H1 (cell line): ENCODE data around the gene CRAT. TPM values are rescaled to one million over a fixed set of nuclear protein-coding genes. Genes with fewer than 3 reads are reported as not detected.

Source experiments
- CTCF ChIA-PET: fragments of 300-600 bp; sonication (Branson Sonifier 250); formaldehyde crosslinking; loops from one replicate; lab custom pipeline; 2021; ENCODE audit not compliant: partially characterized antibody; lab: Charles Lee
- POLR2A ChIA-PET: fragments of 300-600 bp; sonication (Branson Sonifier 250); formaldehyde crosslinking; loops from one replicate; lab custom pipeline; 2021; ENCODE audit warnings: inconsistent platforms; ENCODE audit not compliant: partially characterized antibody; lab: Charles Lee
- DNase-seq, 2 experiments: peaks; one replicate each; pipeline versions ENCODE4 v3.0.0 to v3.0.0-alpha.2; 2010 to 2022; ENCODE audit warnings: low spot score in 2 of 2, low read depth in 1 of 2, mixed read lengths in 1 of 2
- FAIRE-seq: peaks from 2 replicates; lab custom pipeline; 2011; peaks lifted over from hg19 to GRCh38; lab: Jason Lieb, UNC
- H2AFZ ChIP-seq: 2 replicates; pipeline ENCODE4 v1.8.1; 2012; ENCODE audit warnings: low read length, inconsistent platforms
- H2AK5ac ChIP-seq: 2 replicates; pipeline ENCODE4 v1.6.1; 2013; ENCODE audit warnings: low read depth, low read length
- H2BK120ac ChIP-seq: replicated peaks from 2 replicates; pipeline ENCODE3; 2013; ENCODE audit warnings: low read depth, low read length, inconsistent platforms
- H2BK12ac ChIP-seq: 2 replicates; pipeline ENCODE4 v1.6.1; 2013; ENCODE audit warnings: low read depth, low read length
- H2BK15ac ChIP-seq: 2 replicates; pipeline ENCODE4 v1.6.1; 2013; ENCODE audit warnings: low read length
- H2BK20ac ChIP-seq: 2 replicates; pipeline ENCODE4 v1.6.1; 2013; ENCODE audit warnings: low read length
- H2BK5ac ChIP-seq: 2 replicates; pipeline ENCODE4 v1.6.1; 2013; ENCODE audit warnings: low read depth, low read length
- H3K14ac ChIP-seq: 2 replicates; pipeline ENCODE4 v1.6.1; 2013; ENCODE audit warnings: inconsistent platforms; ENCODE audit not compliant: insufficient read length
- H3K18ac ChIP-seq: 2 replicates; pipeline ENCODE4 v1.6.1; 2013; ENCODE audit warnings: low read length; ENCODE audit errors: extremely low read depth
- H3K23ac ChIP-seq: 2 replicates; pipeline ENCODE4 v1.6.1; 2013; ENCODE audit warnings: inconsistent platforms; ENCODE audit not compliant: insufficient read length
- H3K23me2 ChIP-seq: 2 replicates; pipeline ENCODE4 v1.6.1; 2013; ENCODE audit warnings: low read depth, low read length
- H3K27ac ChIP-seq: 2 replicates; pipeline ENCODE4 v1.6.1; 2011; ENCODE audit warnings: low read depth, low read length, inconsistent platforms
- H3K27me3 ChIP-seq, 4 experiments: replicated peaks in 1 of 4; 1 replicate in 1 of 4; 2 replicates in 3 of 4; pipeline versions ENCODE4 v1.6.1 to v1.8.1; 2011 to 2013; ENCODE audit warnings: low read length in 3 of 4, mild to moderate bottlenecking in 3 of 4, inconsistent platforms in 2 of 4, mixed read lengths in 2 of 4, moderate library complexity in 1 of 4; ENCODE audit not compliant: control insufficient read depth in 3 of 4, insufficient read depth in 3 of 4; ENCODE audit errors: extremely low read depth in 1 of 4
- H3K36me3 ChIP-seq, 4 experiments: 2 replicates each; pipeline versions ENCODE4 v1.6.1 to v1.8.1; 2011 to 2013; ENCODE audit warnings: mild to moderate bottlenecking in 4 of 4, low read length in 3 of 4, moderate library complexity in 2 of 4, control low read depth in 1 of 4, inconsistent platforms in 1 of 4; ENCODE audit not compliant: insufficient read depth in 4 of 4, control insufficient read depth in 2 of 4
- H3K4ac ChIP-seq: replicated peaks from 2 replicates; pipeline ENCODE3; 2013; ENCODE audit warnings: low read length, low read depth, mixed read lengths, inconsistent platforms; ENCODE audit not compliant: insufficient read length
- H3K4me1 ChIP-seq, 4 experiments: replicated peaks in 1 of 4; 1 replicate in 1 of 4; 2 replicates in 3 of 4; pipeline versions ENCODE4 v1.6.1 to v1.8.1; 2011 to 2013; ENCODE audit warnings: low read length in 3 of 4, inconsistent platforms in 2 of 4, mixed read lengths in 1 of 4; ENCODE audit not compliant: insufficient read depth in 4 of 4, control insufficient read depth in 3 of 4
- H3K4me2 ChIP-seq, 2 experiments: 2 replicates each; pipeline versions ENCODE4 v1.6.1 to v1.8.1; 2011 to 2013; ENCODE audit warnings: low read depth in 2 of 2, low read length in 2 of 2, control low read depth in 1 of 2, inconsistent platforms in 1 of 2, mild to moderate bottlenecking in 1 of 2; ENCODE audit not compliant: insufficient read depth in 1 of 2
- H3K4me3 ChIP-seq, 4 experiments: fragments of 200-600, 300-600 bp in 1 of 4; sonication (generic), shearing (Covaris generic), sonication (Bioruptor Twin) in 1 of 4; 2 replicates each; pipeline versions ENCODE4 v1.5.1 to v1.8.1; 2011 to 2016; ENCODE audit warnings: low read length in 4 of 4, low read depth in 3 of 4, control low read depth in 2 of 4, inconsistent platforms in 2 of 4, mild to moderate bottlenecking in 2 of 4, mixed read lengths in 1 of 4, moderate library complexity in 1 of 4; ENCODE audit not compliant: insufficient read depth in 2 of 4; ENCODE audit errors: extremely low read depth in 1 of 4
- H3K56ac ChIP-seq: replicated peaks from 2 replicates; pipeline ENCODE3; 2013; ENCODE audit warnings: low read depth, mild to moderate bottlenecking, mixed read lengths, low read length, inconsistent platforms; ENCODE audit not compliant: insufficient read length
- H3K79me1 ChIP-seq: 2 replicates; pipeline ENCODE4 v1.6.1; 2013; ENCODE audit warnings: low read depth, low read length, control low read depth
- H3K79me2 ChIP-seq, 2 experiments: 2 replicates each; pipeline versions ENCODE4 v1.6.1 to v1.8.1; 2012 to 2013; ENCODE audit warnings: low read length in 2 of 2, mild to moderate bottlenecking in 2 of 2, inconsistent platforms in 1 of 2; ENCODE audit not compliant: insufficient read depth in 2 of 2, control insufficient read depth in 1 of 2
- H3K9ac ChIP-seq, 4 experiments: replicated peaks in 1 of 4; 1 replicate in 1 of 4; 2 replicates in 3 of 4; pipeline versions ENCODE4 v1.6.1 to v1.8.1; 2011 to 2013; ENCODE audit warnings: low read depth in 3 of 4, low read length in 3 of 4, control low read depth in 2 of 4, mild to moderate bottlenecking in 2 of 4, moderate library complexity in 2 of 4, inconsistent platforms in 1 of 4; ENCODE audit errors: extremely low read depth in 1 of 4
- H3K9me3 ChIP-seq, 2 experiments: 2 replicates each; pipeline versions ENCODE4 v1.6.1 to v1.8.1; 2012 to 2013; ENCODE audit warnings: mild to moderate bottlenecking in 2 of 2, moderate library complexity in 2 of 2, control low read depth in 1 of 2, inconsistent platforms in 1 of 2, low read depth in 1 of 2, low read length in 1 of 2, mixed read lengths in 1 of 2; ENCODE audit not compliant: insufficient read depth in 2 of 2
- H4K20me1 ChIP-seq, 2 experiments: replicated peaks in 1 of 2; 2 replicates each; pipeline versions ENCODE3 to v1.8.1; 2011 to 2013; ENCODE audit warnings: inconsistent platforms in 2 of 2, low read length in 2 of 2, mild to moderate bottlenecking in 1 of 2; ENCODE audit not compliant: insufficient read depth in 2 of 2, control insufficient read depth in 1 of 2
- H4K5ac ChIP-seq: 2 replicates; pipeline ENCODE4 v1.6.1; 2013; ENCODE audit warnings: low read length, low read depth, mixed read lengths, inconsistent platforms; ENCODE audit not compliant: insufficient read length
- H4K8ac ChIP-seq: 2 replicates; pipeline ENCODE4 v1.8.0; 2013; ENCODE audit warnings: mild to moderate bottlenecking, moderate library complexity, low read length, inconsistent platforms; ENCODE audit not compliant: insufficient read depth; ENCODE audit errors: extremely low read depth
- H4K91ac ChIP-seq: replicated peaks from 2 replicates; pipeline ENCODE3; 2013; ENCODE audit warnings: low read length, mixed read lengths, inconsistent platforms; ENCODE audit not compliant: insufficient read length
- BCL11A ChIP-seq, 2 experiments: IDR thresholded peaks; one replicate each; pipeline ENCODE4 v1.6.1; 2011; ENCODE audit warnings: low read depth in 2 of 2, low read length in 2 of 2, mild to moderate bottlenecking in 2 of 2
- CEBPB ChIP-seq: IDR thresholded peaks from 2 replicates; pipeline ENCODE4 v1.6.1; 2012; ENCODE audit warnings: low read depth, low read length
- CREB1 ChIP-seq: IDR thresholded peaks from 2 replicates; pipeline ENCODE4 v1.6.1; 2012; ENCODE audit warnings: inconsistent platforms
- GABPA ChIP-seq: IDR thresholded peaks from 2 replicates; pipeline ENCODE4 v1.6.1; 2011; ENCODE audit warnings: mild to moderate bottlenecking, low read length, moderate library complexity, borderline replicate concordance; ENCODE audit not compliant: insufficient read depth
- KDM5A ChIP-seq: fragments of 200-600 bp; IDR thresholded peaks from 2 replicates; pipeline ENCODE4 v1.7.1; 2012; ENCODE audit warnings: mild to moderate bottlenecking, low read length, inconsistent platforms, mixed read lengths
- RBBP5 ChIP-seq: IDR thresholded peaks from 2 replicates; pipeline ENCODE4 v1.7.1; 2012; ENCODE audit warnings: low read depth, mild to moderate bottlenecking, inconsistent platforms, low read length, moderate library complexity, borderline replicate concordance
- SIN3A ChIP-seq, 2 experiments: IDR thresholded peaks in 1 of 2; conservative IDR thresholded peaks in 1 of 2; 2 replicates each; pipeline ENCODE4 v1.6.1; 2011 to 2012; ENCODE audit warnings: low read length in 2 of 2, improper control_type of control experiment in 1 of 2, low read depth in 1 of 2, mild to moderate bottlenecking in 1 of 2
- SP4 ChIP-seq: IDR thresholded peaks from 2 replicates; pipeline ENCODE4 v1.6.1; 2012; ENCODE audit warnings: low read length, inconsistent platforms
- TAF7 ChIP-seq: optimal IDR thresholded peaks from 2 replicates; pipeline ENCODE3; 2011; ENCODE audit warnings: low read depth, mild to moderate bottlenecking, inconsistent platforms, low read length, moderate library complexity, borderline replicate concordance
- USF2 ChIP-seq: IDR thresholded peaks from 2 replicates; pipeline ENCODE4 v1.6.1; 2011; ENCODE audit warnings: low read length, improper control_type of control experiment
- YY1 ChIP-seq: IDR thresholded peaks from 2 replicates; pipeline ENCODE4 v1.6.1; 2011; ENCODE audit warnings: low read depth, mild to moderate bottlenecking, low read length
- WGBS, 2 experiments: shearing (Covaris generic) in 1 of 2; methylation state at CpG; one replicate each; pipeline versions ENCODE4 v1.1.6 to v1.1.7; 2013 to 2015; ENCODE audit warnings: low lambda C conversion rate in 2 of 2, mixed read lengths in 2 of 2, inconsistent platforms in 1 of 2, low coverage in 1 of 2, missing lambda C conversion rate in 1 of 2; ENCODE audit not compliant: insufficient replicate concordance in 2 of 2, insufficient coverage in 1 of 2, insufficient read length in 1 of 2; ENCODE audit errors: extremely low coverage in 1 of 2, missing lambda C conversion rate in 1 of 2; 5-methylcytosine and 5-hydroxymethylcytosine counted together
- polyA plus RNA-seq, 7 experiments: library from polyadenylated mRNA; depleted of rRNA in 3 of 7; stranded (reverse) in 5 of 7; unstranded in 2 of 7; fragments of >200 nt in 5 of 7; fragments of 200-250 nt in 2 of 7; gene quantifications; 1 replicate in 5 of 7; 2 replicates in 1 of 7; 4 replicates in 1 of 7; pipeline versions ENCODE4 v1.2.1 to v1.2.3, GENCODE V29; 2011 to 2013; ENCODE audit warnings: missing spikeins in 2 of 7, mixed read lengths in 2 of 7
- total RNA-seq: library from RNA; stranded (reverse); fragmentation: NEBNext Ultra II Directional; extraction: Animal tissue kit (Norgen Biotek cat#: 25700); gene quantifications from 2 replicates; pipeline ENCODE4 v1.2.1, GENCODE V29; 2021

CRAT gene
- total and polyA plus RNA-seq, 2 of the 8 experiments (the other 6 are each of a cell fraction or from before 2014, with no cell fraction given) = 8.2 to 17.3 TPM

GRCh38 chr9:129095908-129096307, 14.7 kb downstream of the CRAT start:
- Histone ChIP-seq H2BK15ac (no peak overlapping the region), H3K27me3 (peaks cover 0 to 4% (median 2%) of the 10 kb centered on the region in 4 experiments; a peak in 3 of 7 replicates), H3K4me3 (no peak overlapping the region), H4K8ac (no peak overlapping the region), H3K14ac (no peak overlapping the region), H3K4ac (no peak overlapping the region), H3K56ac (no peak overlapping the region), H3K18ac (no peak overlapping the region), H3K4me2 (no peak overlapping the region), H4K91ac (no peak overlapping the region), H4K20me1 (no peaks in the 10 kb centered on the region), H3K27ac (no peak overlapping the region), H2AFZ (no peak overlapping the region), H2BK120ac (no peak overlapping the region), H3K9me3 (no peaks in the 10 kb centered on the region), H2BK12ac (no peak overlapping the region), H4K5ac (no peak overlapping the region), H2BK5ac (no peak overlapping the region), H2BK20ac (no peak overlapping the region), H3K9ac (no peak overlapping the region), H3K4me1 (peaks cover 0 to 3% (median under 1%) of the 10 kb centered on the region in 4 experiments; a peak in 2 of 7 replicates), H3K23me2 (no peaks in the 10 kb centered on the region), H3K23ac (no peak overlapping the region), H3K79me1 (no peaks in the 10 kb centered on the region), H3K36me3 (no peaks in the 10 kb centered on the region), H2AK5ac (no peak overlapping the region), H3K79me2 (no peaks in the 10 kb centered on the region)
- FAIRE-seq (no peak), DNase-seq (no peak)
- CTCF ChIA-PET = interaction anchor here (0.9 to 2.6 kb wide), 4 partner anchors 7 to 103 kb away, joined by 3 to 12 read pairs (median 4); no protein-coding TSS in a partner anchor
- POLR2A ChIA-PET = interaction anchor here (0.8 to 4.8 kb wide), 5 partner anchors 10 to 61 kb away, joined by 3 to 27 read pairs (median 5); partner anchors contain the start of genes DOLPP1 and PTPA
- 90% methylated on average over 12 of the region's 12 CpGs; no CpG with 5 or more reads in 1 of the 2 experiments for WGBS, 2 experiments
- no peak for TF ChIP-seq TAF7
- no peak for TF ChIP-seq YY1
- TF ChIP-seq USF2 = no peak
- TF ChIP-seq CEBPB = no peak
- TF ChIP-seq BCL11A (IDR thresholded peaks at IDR 0.05; ENCODE audit: low read depth in 2 of 2, low read length in 2 of 2) = no peak
- TF ChIP-seq KDM5A = no peak
- TF ChIP-seq SP4 = no peak
- no peak for TF ChIP-seq CREB1
- no peak for TF ChIP-seq RBBP5
- TF ChIP-seq GABPA = no peak
- no peak for TF ChIP-seq SIN3A (conservative IDR thresholded peaks at IDR 0.05 in 1 of 2, IDR thresholded peaks at IDR 0.05 in 1 of 2; ENCODE audit: low read depth in 1 of 2, low read length in 2 of 2)
